Endodermal cell (in vitro differentiated cells): Measurements from ENCODE around the gene R3HDM4. TPM values are rescaled to one million over a fixed set of nuclear protein-coding genes. Genes with fewer than 3 reads are reported as not detected.
A peak's percentile ranks its signal among the peaks of the same experiment; 100 is the strongest.

ENCODE experiments used
- DNase-seq: peaks from one replicate; pipeline ENCODE4 v3.0.0-alpha.2; 2017
- H3K27ac ChIP-seq: 2 replicates; pipeline ENCODE4 v1.5.1; 2013; ENCODE audit warnings: mild to moderate bottlenecking, low read depth, low read length, moderate library complexity
- H3K27me3 ChIP-seq: 2 replicates; pipeline ENCODE4 v1.6.1; 2013; ENCODE audit warnings: mild to moderate bottlenecking, low read length, moderate library complexity; ENCODE audit not compliant: insufficient read depth, control insufficient read depth, poor library complexity, severe bottlenecking
- H3K36me3 ChIP-seq: 2 replicates; pipeline ENCODE4 v1.7.0; 2013; ENCODE audit warnings: mild to moderate bottlenecking, low read length, moderate library complexity; ENCODE audit not compliant: control insufficient read depth, insufficient read depth
- H3K4me1 ChIP-seq: one replicate; pipeline ENCODE4 v1.7.0; 2013; ENCODE audit warnings: low read length; ENCODE audit not compliant: control insufficient read depth, insufficient read depth
- H3K4me3 ChIP-seq: 2 replicates; pipeline ENCODE4 v1.5.1; 2013; ENCODE audit warnings: mild to moderate bottlenecking, low read length, moderate library complexity
- H3K9ac ChIP-seq: 2 replicates; pipeline ENCODE4 v1.6.1; 2013; ENCODE audit warnings: mild to moderate bottlenecking, low read length, moderate library complexity; ENCODE audit not compliant: poor library complexity, severe bottlenecking; ENCODE audit errors: extremely low read depth
- H3K9me3 ChIP-seq: 2 replicates; pipeline ENCODE4 v1.6.1; 2013; ENCODE audit warnings: mild to moderate bottlenecking, low read length, moderate library complexity; ENCODE audit not compliant: control insufficient read depth
- H3K27ac Mint-ChIP-seq: 2 replicates; pipeline ENCODE4 v1.8.0; 2020; ENCODE audit warnings: mixed read lengths
- H3K27me3 Mint-ChIP-seq: 2 replicates; pipeline ENCODE4 v1.8.0; 2021; ENCODE audit warnings: mild to moderate bottlenecking, mixed read lengths; ENCODE audit not compliant: insufficient read depth
- H3K36me3 Mint-ChIP-seq: 2 replicates; pipeline ENCODE4 v1.8.0; 2020; ENCODE audit warnings: low read depth, mixed read lengths
- H3K4me1 Mint-ChIP-seq: 2 replicates; pipeline ENCODE4 v1.8.0; 2020; ENCODE audit warnings: mixed read lengths
- H3K4me3 Mint-ChIP-seq: 2 replicates; pipeline ENCODE4 v1.8.0; 2020; ENCODE audit warnings: mild to moderate bottlenecking, moderate library complexity, mixed read lengths
- H3K9me3 Mint-ChIP-seq: 2 replicates; pipeline ENCODE4 v1.8.0; 2020; ENCODE audit warnings: mild to moderate bottlenecking, mixed read lengths
- CTCF ChIP-seq: fragments of 200-600 bp; sonication (generic); conservative IDR thresholded peaks from 2 replicates; pipeline ENCODE4 v1.5.0; 2021; ENCODE audit warnings: antibody characterized with exemption, mild to moderate bottlenecking
- WGBS, 2 experiments: methylation state at CpG; one replicate each; pipeline versions ENCODE4 v1.1.5 to v1.1.7; 2013; ENCODE audit warnings: missing lambda C conversion rate in 2 of 2, mixed read lengths in 1 of 2; ENCODE audit not compliant: insufficient coverage in 1 of 2, insufficient read length in 1 of 2; 5-methylcytosine and 5-hydroxymethylcytosine counted together
- long read RNA-seq, 4 experiments: library from polyadenylated mRNA in 2 of 4; library from RNA in 1 of 4; library from capped mRNA in 1 of 4; stranded (forward) in 3 of 4; unstranded in 1 of 4; transcript quantifications; one replicate each; pipeline ENCODE4 v2.0.0, GENCODE V29; 2020 to 2021; ENCODE audit warnings: inconsistent platforms in 1 of 4
- polyA plus RNA-seq, 2 experiments: library from polyadenylated mRNA; stranded (reverse); fragments of 50-300 nt; gene quantifications; one replicate each; pipeline ENCODE4 v1.2.3, GENCODE V29; 2013
- total RNA-seq, 2 donors: library from RNA; stranded (reverse); fragmentation: NEBNext Ultra II Directional in 1 of 2; extraction: Animal tissue kit (Norgen Biotek cat#: 25700) in 1 of 2; gene quantifications; 2 replicates in 1 of 2; 3 replicates in 1 of 2; pipeline ENCODE4 v1.2.1, GENCODE V29; 2021

The R3HDM4 gene
- 10 to 100 TPM; 61.1 to 64.7 TPM for total RNA-seq
- 54.6 TPM for polyA plus RNA-seq (2013, experiment 1 of 2)
- polyA plus RNA-seq (2013, experiment 2 of 2) = 56.9 TPM
- long read RNA-seq, experiment 1, partial matches to known transcripts = 6 of 20 reads
- long read RNA-seq, experiment 1, other reads (novel, unspliced or antisense) = 10 of 20 reads
- long read RNA-seq, experiment 2, transcript R3HDM4-201 (8 exons, 1,815 nt) = major isoform, 78 of 103 reads
- long read RNA-seq, experiment 2, partial matches to known transcripts = 7 of 103 reads
- long read RNA-seq, experiment 2, other reads (novel, unspliced or antisense) = 18 of 103 reads
- long read RNA-seq, experiment 3, partial matches to known transcripts = 1 of 6 reads
- long read RNA-seq, experiment 3, other reads (novel, unspliced or antisense) = 2 of 6 reads
- long read RNA-seq, experiment 4, partial matches to known transcripts = 1 of 8 reads
- long read RNA-seq, experiment 4, other reads (novel, unspliced or antisense) = 4 of 8 reads

DNA sequence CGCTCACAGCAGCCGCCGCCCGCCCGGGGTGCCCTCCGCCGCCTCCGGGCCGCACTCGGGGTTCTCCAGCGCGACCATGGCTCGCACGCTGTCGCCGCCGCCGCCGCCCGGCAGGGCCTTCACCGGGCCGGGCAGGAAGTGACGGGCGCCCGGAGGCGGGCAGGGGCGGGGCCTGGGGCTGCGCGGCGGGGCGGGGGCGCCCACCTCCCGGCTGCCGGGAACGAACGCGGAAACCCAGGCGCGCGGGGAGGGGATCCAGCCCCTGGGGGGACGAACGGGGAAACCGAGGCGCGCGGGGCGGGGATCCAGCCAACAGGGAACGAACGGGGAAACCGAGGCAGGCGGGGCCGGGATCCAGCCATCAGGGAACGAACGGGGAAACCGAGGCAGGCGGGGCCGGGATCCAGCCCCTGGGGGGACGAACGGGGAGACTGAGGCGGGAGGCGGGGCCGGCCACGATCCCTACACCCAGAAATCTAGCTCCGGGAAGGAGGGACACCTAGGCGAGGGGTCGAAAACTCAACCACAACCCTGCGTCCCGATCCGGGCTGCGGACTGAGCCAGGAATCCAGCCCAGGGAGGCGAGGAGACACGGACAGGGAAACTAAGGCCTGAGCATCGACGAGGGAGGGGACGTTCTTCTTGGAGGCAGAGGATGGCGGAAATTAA, at the start of gene R3HDM4:
R3HDM4 (minus strand) TSS at position 140 of the 669 bp plus-strand sequence; CDS start at position 78, 62 bp downstream.
- Mint-ChIP-seq H3K4me1 (peaks cover 7% of the 10 kb centered on the region), H3K4me3 (peak within 1 kb of the TSS; percentile 68), H3K27me3 (peaks cover 37% of the 10 kb centered on the region), H3K9me3 (no peaks in the 10 kb centered on the region), H3K27ac (no peak within 1 kb of the TSS), H3K36me3 (peaks cover 7% of the 10 kb centered on the region)
- peak; percentile 86 for DNase-seq
- Histone ChIP-seq H3K36me3 (no peaks in the 10 kb centered on the region), H3K27me3 (peaks cover 26% of the 10 kb centered on the region), H3K9me3 (no peaks in the 10 kb centered on the region), H3K27ac (no peak within 1 kb of the TSS), H3K9ac (peak within 1 kb of the TSS; percentile 20), H3K4me3 (peak within 1 kb of the TSS; percentile 76), H3K4me1 (no peaks in the 10 kb centered on the region)
- TF ChIP-seq CTCF = no peak
- WGBS, 2 experiments = 4 to 12% methylated on average over 17 to 76 of the region's 76 CpGs

DNA sequence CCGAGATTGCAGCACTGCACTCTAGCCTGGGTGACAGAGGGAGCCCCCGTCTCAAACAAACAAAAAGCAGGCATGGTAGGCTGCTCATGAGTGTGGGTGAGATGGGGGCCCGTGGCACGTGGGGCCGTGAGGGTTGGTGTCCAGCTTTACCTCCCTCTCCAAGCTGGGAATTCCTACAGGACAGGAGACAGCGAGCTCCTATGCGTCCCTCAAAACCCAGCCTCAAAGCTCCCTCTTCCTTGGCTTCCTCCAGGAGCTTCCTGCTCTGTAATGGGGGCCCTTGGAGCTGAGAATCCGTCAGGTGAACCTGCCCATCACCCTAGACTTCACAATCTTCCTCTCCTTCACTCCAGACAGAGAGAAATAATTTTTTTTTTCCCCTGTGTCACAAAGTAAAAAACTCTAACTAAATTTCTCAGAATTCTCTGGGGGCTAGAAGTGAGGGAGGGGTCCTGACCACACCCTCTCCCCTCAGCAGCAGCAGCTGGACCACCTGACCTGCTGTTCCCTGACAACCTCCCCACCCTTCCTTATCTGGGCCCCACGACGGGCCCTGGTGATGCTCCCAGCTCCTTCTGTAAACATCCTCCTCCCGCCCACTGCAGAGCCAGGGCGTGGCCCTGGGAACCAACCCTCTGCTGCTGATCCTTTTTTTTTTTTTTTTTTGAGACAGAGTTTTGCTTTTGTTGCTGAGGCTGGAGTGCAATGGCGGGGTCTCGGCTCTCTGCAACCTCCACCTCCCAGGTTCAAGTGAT, 49.0 kb upstream of the R3HDM4 start:
- H3K9me3 ChIP-seq = peaks cover 9% of the 10 kb centered on the region
- peaks cover 63% of the 10 kb centered on the region for H3K36me3 ChIP-seq
- no peak for TF ChIP-seq CTCF
- no peak overlapping the region for H3K27ac ChIP-seq
- Mint-ChIP-seq H3K4me3 (no peak overlapping the region), H3K27ac (no peak overlapping the region), H3K4me1 (no peaks in the 10 kb centered on the region), H3K9me3 (peaks cover 7% of the 10 kb centered on the region), H3K27me3 (no peaks in the 10 kb centered on the region), H3K36me3 (peaks cover 68% of the 10 kb centered on the region)
- H3K9ac ChIP-seq = no peak overlapping the region
- 81 to 84% methylated on average over 8 to 12 of the region's 14 CpGs for WGBS, 2 experiments
- H3K27me3 ChIP-seq = no peaks in the 10 kb centered on the region
- H3K4me3 ChIP-seq = no peak overlapping the region
- no peak for DNase-seq
- no peaks in the 10 kb centered on the region for H3K4me1 ChIP-seq

- H3K36me3 ChIP-seq = peaks cover 51% of the 10 kb centered on the region
- no peaks in the 10 kb centered on the region for H3K27me3 Mint-ChIP-seq
- TF ChIP-seq CTCF = no peak
- H3K4me1 ChIP-seq = no peaks in the 10 kb centered on the region
- no peaks in the 10 kb centered on the region for H3K9me3 Mint-ChIP-seq
- H3K36me3 Mint-ChIP-seq = peaks cover 55% of the 10 kb centered on the region
- H3K4me3 Mint-ChIP-seq = no peak overlapping the region
- H3K9ac ChIP-seq = no peak overlapping the region
- H3K9me3 ChIP-seq = peaks cover 9% of the 10 kb centered on the region
- no peak overlapping the region for H3K4me3 ChIP-seq
- peaks cover 7% of the 10 kb centered on the region for H3K4me1 Mint-ChIP-seq
- DNase-seq = no peak
- H3K27ac Mint-ChIP-seq = peak overlapping the region; percentile 30
- no peak overlapping the region for H3K27ac ChIP-seq
- WGBS, 2 experiments = 91 to 96% methylated on average over 8 of the region's 8 CpGs
- H3K27me3 ChIP-seq = no peaks in the 10 kb centered on the region
Measured at GRCh38 chr19:960601-960938, 47.6 kb upstream of the R3HDM4 start.
